Forelimb muscle (tissue), 1 donor: ENCODE data around the gene LFNG. TPM values are rescaled to one million over a fixed set of nuclear protein-coding genes. Genes with fewer than 3 reads are reported as not detected.

ENCODE experiments used
- DNase-seq: peaks from one replicate; pipeline ENCODE4 v3.0.0-alpha.2; 2013; ENCODE audit warnings: low read depth
- polyA plus RNA-seq: library from polyadenylated mRNA; unstranded; fragments of 120-200 nt; gene quantifications from one replicate; pipeline ENCODE4 v1.2.1, GENCODE V29; 2013; ENCODE audit not compliant: insufficient read length

Gene LFNG
- polyA plus RNA-seq, 1 donor, result 19.7 TPM

DNA sequence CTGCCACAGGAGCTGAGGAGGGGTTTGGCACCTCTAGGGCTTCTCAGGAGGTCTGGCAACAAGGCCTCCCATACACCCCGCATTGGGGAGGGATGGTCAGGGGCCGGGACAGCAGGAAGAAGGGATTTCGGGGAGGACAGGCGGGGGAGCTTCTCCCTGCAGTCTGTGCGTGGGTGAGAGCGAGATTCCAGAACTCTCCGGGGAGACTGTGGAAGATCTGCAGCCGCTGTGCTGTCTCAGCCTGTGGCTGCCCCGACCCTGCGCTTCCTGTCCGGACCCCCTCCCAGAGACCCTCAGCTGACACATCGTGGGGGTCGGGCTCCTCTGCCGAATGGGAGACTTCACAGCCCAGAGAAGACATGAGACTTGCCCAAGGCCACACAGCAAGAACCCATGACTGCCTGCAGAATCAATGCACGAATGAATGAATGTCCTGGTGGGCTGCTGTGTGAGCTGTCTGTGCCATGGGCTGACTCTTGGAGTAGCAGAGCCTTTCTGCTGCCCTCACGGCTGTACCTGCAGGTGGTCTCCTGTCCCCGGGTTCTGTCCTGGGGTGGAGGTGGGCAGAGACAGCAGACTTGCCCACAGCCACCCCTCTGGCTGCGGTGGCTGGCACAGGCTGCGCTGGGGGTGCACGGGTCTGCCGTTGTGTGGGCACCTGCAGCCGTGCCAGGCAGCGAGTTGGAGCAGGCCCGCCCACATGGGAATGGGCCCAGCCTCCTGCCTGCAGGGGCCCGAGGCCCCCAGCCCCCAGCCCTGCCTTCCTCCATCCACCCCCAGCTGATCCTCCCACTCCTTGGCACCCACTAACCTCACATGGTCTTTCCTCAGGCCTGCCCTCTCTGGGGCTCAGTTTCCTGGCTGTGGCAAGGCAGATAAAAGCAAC, 16.3 kb upstream of the LFNG start:
- DNase-seq, result no peak

DNA sequence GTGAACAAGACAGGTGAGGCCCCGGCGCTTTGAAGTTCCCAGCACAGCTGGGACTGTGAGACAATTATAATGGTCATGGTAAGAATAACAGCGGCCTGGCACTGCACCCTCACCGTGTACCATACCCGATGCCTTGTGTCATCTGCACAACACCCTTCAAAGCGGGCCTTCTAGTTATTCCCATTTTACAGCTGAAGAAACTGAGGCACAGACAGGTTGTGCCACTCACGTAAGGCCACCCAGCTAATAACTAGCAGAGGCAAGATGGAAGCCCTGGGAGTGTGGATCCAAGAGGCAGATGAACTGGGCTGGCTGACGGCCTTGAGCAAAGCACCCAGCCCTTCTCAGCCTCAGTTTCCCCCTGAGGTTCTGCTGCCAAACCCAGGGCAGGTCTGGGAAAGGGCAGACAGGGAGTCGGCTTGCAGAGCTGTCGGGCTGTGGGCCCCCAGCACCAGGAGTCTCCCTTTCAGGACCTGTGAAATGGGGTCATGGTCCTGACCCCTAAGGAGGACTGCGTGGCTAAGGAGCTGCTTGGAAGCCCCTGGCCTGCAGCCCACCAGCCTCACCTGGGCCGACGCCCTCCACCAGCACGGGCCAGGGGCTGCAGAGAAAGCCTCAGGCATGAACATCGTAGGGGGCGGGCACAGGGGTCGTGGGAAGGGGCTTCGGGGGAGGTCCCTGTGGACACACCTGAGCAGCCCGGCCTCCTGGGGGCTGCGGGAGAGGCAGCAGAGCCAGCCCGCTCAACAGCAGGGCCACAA, 15.3 kb upstream of the LFNG start:
- DNase-seq, result no peak

DNA sequence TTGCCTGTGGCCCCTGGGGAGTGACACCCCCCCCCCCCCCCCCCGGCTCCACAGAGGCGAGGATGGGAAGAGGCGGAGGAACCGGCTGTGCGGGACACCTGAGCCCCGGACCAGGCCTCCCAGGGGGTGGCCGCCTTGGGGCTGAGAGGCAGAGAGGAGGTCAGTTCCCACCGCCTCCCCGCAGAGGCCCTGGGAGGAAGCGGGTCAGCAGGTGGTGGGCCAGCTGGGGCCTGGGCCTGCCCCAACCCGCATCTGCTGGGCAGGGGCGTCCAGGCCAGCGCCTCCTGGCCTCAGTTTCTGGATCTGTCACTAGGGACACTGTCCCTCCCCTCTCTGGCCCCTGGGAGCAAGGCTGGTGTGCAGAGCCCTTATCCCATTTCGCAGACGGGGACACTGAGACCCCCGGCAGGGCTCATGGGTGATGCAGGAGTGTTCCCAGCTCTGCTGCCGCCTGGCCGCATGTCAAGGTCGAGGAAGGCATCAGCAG, 14.6 kb upstream of the LFNG start:
- no peak for DNase-seq

DNA sequence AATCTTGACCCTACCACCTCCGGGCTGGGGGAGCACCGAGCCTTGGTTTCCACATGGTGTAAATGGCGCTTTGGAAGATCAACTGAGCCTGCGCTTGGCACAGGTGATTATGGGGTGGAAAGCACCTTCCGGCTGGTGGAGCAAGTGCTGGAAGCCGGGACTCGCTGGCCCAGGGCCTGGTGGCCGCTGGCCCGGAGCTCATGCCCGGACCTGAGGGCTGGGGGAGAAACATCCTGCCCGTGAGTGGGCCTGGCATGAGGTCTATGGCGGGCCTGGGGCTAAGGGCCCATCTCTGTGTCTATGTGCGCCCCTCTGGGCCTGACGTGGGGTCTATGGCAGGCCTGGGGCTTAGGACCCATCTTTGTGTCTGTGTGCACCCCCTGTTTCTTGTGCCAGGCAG, 14.2 kb upstream of the LFNG start:
- DNase-seq, result no peak

DNA sequence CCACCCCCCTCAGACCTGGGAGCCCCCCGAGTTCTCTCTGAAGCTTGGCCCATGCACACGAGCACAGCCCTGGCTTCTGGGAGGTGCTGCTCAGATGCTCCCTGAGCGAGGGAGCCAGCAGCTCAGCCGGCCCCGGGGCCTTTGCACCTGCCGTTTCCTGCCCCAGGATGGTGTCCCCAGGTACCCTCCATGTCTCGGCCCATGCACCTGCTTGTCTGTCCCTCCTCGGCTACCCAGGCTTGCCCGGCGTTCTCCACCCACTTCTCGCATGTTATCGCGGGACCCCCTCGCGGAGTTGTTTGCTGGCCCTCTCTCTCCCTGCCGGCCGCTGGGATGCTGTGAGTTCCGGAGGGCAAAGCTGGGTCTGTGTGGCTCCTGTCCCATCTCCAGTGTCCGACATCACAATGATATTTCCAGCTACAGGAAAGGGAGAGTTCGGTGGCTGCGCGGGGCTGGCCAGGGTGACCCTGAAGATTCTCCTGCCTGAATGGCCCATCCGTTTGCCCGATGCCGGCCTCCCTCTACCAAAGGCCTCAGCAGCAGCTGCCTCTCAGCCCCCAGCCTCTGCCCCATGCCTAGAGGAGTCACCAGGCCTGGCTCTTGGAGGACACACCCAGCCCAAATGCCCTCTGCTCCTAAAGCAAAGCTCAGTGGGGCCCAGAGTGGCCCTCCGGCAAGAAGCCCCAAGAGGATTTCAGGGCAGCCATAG, 12.2 kb upstream of the LFNG start:
- DNase-seq, result no peak

DNA sequence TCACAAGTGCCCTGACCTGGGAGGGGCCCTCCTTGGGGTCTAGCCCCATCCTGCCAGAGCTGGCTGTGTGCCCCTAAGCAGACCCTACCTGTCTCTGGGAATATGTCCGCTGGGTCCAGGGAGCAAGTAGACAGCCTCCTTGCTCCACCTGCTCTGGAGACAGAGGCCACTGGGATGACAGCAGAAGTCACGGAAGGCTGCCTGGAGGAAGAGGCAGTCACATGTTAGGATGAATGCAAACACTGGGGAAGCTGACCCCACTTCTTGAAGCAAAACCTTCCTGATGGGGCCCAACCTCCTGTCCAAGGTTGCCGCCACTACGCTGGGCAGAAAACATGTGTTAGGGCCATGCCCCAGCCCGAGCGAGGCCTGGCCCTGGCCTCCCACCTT, 11.7 kb upstream of the LFNG start:
- no peak for DNase-seq

DNA sequence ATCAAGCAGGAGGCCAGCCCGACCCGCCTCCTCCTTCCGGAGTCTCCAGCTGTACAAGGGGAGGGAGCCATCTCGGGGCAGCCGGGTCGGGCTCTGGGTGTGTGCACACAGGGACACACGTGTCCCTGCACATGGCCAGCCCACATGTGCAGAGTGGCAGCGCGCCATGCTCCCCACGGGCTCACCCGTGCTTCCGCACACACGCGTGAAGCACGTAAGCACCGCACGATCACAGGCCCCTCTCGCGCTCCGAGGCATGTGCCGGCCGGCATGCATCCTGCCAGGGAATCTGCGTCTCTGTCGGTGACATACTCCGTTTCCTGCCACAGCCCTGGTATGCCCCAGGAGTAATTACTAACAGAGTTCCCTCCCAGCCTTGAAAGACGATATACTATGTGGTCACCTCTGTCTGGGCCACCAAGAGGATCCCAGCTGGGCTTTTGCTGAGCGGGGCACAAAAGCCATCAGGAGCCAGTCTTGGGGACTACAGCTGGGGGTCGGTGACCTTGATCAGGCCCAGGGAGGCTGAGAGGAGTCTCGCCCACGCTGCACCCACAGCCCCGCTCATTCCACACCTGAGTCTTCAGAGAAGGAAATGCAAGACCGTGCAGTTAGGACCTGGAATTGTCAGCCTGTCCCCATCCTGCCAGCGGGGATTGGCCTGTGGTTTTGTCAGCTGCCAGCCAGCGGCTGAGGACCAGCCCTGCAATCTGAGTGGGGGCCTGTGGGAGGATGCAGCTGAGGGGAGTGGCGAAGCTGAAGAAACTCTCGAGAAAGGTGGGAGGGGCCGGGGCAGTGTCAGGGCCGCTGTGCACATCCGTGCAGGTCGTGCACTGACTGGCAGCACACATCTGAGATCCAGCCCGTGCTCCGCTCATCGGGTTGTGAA, 11.0 kb upstream of the LFNG start:
- DNase-seq, result no peak

GRCh38 chr7:2509298-2509906, 10.2 kb upstream of the LFNG start:
- DNase-seq, result no peak

DNA sequence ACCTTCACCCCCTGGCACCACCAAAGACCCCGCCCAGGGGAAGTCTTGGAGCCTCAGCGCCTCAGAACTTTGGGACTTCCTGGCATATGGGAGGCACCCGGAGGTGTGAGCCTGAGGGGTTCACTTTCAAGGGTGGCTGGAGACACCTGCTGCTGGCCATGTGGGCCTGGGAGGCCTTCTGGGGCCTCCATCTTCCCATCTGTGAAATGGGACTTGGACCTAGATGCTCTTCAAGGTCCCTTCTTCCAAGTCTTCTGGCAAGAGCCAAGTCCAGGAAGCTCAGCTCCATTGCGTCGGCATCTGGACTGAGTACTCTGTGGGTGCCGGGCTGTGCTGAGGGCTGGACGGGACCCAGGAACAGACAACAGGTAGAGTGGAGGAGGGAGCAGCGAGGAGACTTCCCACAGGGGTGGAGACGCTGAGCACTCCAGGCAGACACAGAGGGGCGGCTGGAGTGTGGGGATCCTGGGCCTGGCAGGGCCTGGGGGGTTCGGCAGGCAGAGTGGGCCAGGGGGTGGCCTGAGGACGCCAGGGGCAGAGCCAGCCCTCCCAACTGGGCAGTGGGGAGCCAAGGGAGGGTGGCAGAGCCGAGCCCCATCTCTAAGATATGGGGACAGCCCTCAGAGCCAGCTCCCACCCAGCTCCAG, 9.3 kb upstream of the LFNG start:
- DNase-seq, result no peak

GRCh38 chr7:2510909-2511768, 8.4 kb upstream of the LFNG start:
- DNase-seq, result no peak

- no peak for DNase-seq
Measured at GRCh38 chr7:2511769-2512168, 7.8 kb upstream of the LFNG start.

DNA sequence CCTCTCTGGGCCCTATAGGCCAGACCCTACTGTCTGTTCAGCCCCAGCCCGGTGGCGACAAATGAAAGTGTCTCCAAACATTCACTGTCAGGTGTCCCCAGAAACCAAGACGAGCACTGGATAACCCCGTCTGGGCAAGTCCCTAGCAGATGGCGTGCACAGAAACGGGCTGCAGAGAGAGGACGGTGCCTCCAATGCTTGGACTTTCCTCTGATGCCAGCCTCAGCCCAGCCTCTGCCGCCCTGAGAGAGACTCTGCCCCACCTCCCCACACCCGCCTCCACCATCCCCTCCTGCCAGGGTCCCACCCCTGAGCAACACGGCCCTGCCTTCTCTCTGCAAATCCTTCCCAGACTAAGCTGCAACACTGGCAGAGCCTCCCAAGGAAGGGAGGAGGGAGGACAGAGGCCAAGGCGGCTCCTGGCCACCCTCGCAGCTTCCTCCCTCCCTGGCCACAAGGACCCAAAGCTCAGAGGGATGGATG, 7.4 kb upstream of the LFNG start:
- DNase-seq, result no peak

GRCh38 chr7:2512713-2513112, 6.9 kb upstream of the LFNG start:
- DNase-seq, result no peak

GRCh38 chr7:2513702-2514101, 5.9 kb upstream of the LFNG start:
- no peak for DNase-seq

DNA sequence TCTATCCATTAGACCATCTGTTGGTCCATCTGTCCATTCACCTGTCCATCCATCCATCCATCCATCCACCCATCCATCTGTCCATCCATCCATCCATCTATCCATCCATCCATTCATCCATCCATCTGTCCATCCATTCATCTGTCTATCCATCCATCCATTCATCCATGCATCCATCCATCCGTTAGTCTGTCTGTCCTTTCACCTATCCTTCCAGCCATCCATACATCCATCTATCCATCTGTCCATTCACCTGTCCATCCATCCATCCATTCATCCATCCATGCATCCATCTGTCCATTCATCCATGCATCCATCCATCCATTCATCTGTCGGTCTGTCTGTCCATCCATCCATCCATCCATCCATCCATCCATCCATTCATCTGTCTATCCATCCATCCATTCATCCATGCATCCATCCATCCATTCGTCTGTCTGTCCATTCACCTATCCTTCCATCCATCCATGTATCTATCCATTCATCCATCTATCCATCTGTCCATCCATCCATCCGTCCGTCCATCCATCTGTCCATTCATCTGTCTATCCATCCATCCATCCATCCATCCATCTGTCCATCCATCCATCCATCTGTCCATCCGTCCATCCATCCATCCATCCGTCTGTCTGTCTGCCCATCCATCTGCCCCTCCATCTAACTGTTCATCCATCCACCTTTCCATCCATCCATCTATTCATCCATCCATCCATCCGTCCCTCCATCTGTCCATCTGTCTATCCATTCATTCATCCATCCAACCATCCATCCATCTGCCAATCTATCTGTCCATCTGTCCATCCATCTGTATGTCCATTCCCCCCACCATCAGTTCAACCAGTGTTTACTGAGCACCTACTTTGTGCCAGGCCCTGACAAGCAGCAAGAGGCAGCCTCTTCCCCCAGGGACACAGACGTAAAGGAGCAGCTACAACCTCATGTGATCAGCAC, 4.8 kb upstream of the LFNG start:
- DNase-seq, result no peak

- no peak for DNase-seq
Measured at GRCh38 chr7:2515424-2516193, 4.0 kb upstream of the LFNG start.

DNA sequence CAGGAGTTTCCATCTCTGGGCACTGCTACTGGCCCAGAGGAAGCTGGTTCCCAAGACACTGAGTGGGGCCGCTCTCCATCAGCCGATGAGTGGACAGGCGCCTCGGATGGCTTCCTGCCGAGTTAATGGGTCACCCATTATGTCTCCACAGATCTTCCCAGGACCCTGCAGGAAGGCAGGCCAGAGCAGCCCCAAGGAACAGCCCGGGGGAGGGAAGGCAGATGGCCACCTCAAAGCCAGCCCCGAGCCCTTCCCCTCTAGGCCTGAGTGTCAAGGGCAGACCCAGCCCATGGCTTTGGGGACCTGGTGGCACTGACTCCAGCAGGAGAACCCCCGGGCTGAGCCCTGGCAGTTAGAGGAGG, 3.4 kb upstream of the LFNG start:
- no peak for DNase-seq
